HG02885 (cell line): Measurements from ENCODE around the gene RHOB.
"Not testable (repeated sequence)": the region's sequence is repeated elsewhere in the genome, so short reads cannot be mapped to it uniquely, and the experiment has no call there.

Source experiments
- ATAC-seq: cut with Tn5 transposase; IDR thresholded peaks from one replicate; pipeline ENCODE4 v1.9.1; 2021; ENCODE audit warnings: mild to moderate bottlenecking; ENCODE audit not compliant: unreplicated experiment, poor library complexity

RHOB gene

GRCh38 chr2:20446917-20447436, at the start of gene RHOB:
TSS of gene RHOB (plus strand) at chr2:20447074. CDS start at chr2:20447466, 392 bp downstream.
- ATAC-seq, result peak; percentile 98

GRCh38 chr2:20397811-20398447, 48.9 kb upstream of the RHOB start:
- no peak for ATAC-seq

GRCh38 chr2:20398956-20399567, 47.8 kb upstream of the RHOB start:
- no peak for ATAC-seq

GRCh38 chr2:20400306-20400705, 46.6 kb upstream of the RHOB start:
- no peak for ATAC-seq

- ATAC-seq, result no peak
Measured at GRCh38 chr2:20400787-20401488, 45.9 kb upstream of the RHOB start.

- no peak for ATAC-seq
Measured at GRCh38 chr2:20401489-20401835, 45.4 kb upstream of the RHOB start.

GRCh38 chr2:20403774-20404312, 43.0 kb upstream of the RHOB start:
- ATAC-seq, result no peak

- ATAC-seq, result no peak
Measured at GRCh38 chr2:20404950-20405349, 41.9 kb upstream of the RHOB start.

- ATAC-seq, result no peak
Measured at GRCh38 chr2:20409039-20409438, 37.8 kb upstream of the RHOB start.

GRCh38 chr2:20410556-20411277, 36.2 kb upstream of the RHOB start:
- no peak for ATAC-seq

GRCh38 chr2:20411361-20411894, 35.4 kb upstream of the RHOB start:
- ATAC-seq, result peak; percentile 100

- no peak for ATAC-seq
Measured at GRCh38 chr2:20414806-20415205, 32.1 kb upstream of the RHOB start.

GRCh38 chr2:20415511-20415918, 31.4 kb upstream of the RHOB start:
- ATAC-seq, result no peak

GRCh38 chr2:20416723-20417122, 30.2 kb upstream of the RHOB start:
- no peak for ATAC-seq

- not testable (repeated sequence) for ATAC-seq
Measured at GRCh38 chr2:20417230-20417821, 29.5 kb upstream of the RHOB start.

GRCh38 chr2:20418519-20418918, 28.4 kb upstream of the RHOB start:
- no peak for ATAC-seq

- no peak for ATAC-seq
Measured at GRCh38 chr2:20419007-20419576, 27.8 kb upstream of the RHOB start.

- no peak for ATAC-seq
Measured at GRCh38 chr2:20419752-20420151, 27.1 kb upstream of the RHOB start.

GRCh38 chr2:20421336-20421987, 25.4 kb upstream of the RHOB start:
- ATAC-seq, result no peak
